ENCODE measurements around the gene SERHL2.
"Not testable (repeated sequence)": the region's sequence is repeated elsewhere in the genome, so short reads cannot be mapped to it uniquely, and the experiment has no call there.

SERHL2 gene

DNA sequence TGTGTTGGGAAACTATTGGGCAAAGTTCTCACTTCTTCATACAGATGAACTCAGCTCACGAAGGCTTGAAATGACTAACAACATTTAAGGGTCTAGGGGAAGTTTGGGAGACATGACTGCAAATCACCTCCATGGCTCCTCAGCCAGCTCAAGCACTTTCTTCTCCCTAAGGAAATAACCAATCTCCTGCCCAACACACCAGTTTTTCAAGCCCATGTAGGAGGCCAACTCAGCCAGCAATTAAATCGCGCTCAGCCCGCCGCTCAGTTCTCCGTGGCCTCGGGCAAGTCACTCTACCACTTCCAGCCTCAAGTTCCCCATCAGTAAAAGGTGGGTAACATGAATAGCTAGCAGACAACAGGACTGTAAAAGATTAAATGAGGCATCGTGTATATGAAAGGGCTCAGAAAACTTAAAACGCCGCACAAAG is 60.1 kb downstream of the SERHL2 start:
- H3K27ac ChIP-seq, result peak overlapping the region; percentile 98
- TF ChIP-seq, protein P1, sequence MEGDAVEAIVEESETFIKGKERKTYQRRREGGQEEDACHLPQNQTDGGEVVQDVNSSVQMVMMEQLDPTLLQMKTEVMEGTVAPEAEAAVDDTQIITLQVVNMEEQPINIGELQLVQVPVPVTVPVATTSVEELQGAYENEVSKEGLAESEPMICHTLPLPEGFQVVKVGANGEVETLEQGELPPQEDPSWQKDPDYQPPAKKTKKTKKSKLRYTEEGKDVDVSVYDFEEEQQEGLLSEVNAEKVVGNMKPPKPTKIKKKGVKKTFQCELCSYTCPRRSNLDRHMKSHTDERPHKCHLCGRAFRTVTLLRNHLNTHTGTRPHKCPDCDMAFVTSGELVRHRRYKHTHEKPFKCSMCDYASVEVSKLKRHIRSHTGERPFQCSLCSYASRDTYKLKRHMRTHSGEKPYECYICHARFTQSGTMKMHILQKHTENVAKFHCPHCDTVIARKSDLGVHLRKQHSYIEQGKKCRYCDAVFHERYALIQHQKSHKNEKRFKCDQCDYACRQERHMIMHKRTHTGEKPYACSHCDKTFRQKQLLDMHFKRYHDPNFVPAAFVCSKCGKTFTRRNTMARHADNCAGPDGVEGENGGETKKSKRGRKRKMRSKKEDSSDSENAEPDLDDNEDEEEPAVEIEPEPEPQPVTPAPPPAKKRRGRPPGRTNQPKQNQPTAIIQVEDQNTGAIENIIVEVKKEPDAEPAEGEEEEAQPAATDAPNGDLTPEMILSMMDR (IDR thresholded peaks at IDR 0.05; ENCODE audit: low read depth, low read length, missing control alignments), result no peak
- no peak for DNase-seq

DNA sequence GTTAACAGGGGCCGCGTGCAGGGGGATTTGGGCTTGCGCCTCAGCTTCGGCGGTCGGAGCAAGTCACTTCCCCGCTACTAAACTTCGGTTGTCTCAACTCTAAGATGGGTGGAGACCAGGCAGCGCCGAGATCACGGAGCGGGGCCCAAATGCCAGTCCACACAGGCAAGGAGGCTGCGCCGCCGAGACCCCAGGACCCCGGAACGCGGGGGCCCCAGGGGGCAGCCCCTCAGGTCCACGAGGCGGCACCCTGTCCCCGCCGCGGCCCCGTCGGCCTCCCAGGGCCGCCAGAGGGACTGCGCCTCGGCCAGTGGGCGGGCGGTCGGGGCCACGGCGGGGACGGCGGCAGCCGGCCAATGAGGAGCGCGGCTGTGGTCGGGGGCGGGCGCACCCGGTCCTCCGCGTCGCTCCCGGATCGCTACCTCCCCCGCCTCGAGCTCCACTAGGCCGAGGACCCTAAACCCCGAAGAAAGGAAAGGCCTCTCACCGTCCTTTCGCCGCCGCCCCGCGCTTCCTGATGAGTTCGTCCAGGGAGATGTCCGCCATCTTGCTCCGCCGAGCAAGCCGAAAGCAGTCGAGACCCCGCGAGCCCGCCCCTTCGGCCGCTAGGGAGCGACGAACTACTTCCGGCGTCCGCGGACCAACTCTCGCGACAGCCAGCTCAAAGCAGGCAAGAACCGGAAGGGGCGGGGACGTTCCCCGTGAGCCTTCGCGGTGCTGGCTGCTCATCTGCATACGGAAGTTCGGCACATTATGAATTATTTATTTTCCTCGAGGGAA is 60.7 kb downstream of the SERHL2 start, which contains the start of gene POLDIP3:
Gene POLDIP3, minus strand, starts transcription at position 572 of the 780 bp plus-strand sequence. Its CDS starts 26 bp downstream, at position 546.
- DNase-seq, result peak; percentile 97
- TF ChIP-seq, protein P1 (IDR thresholded peaks at IDR 0.05; ENCODE audit: low read depth, low read length, missing control alignments), result peak; percentile 44
- peak within 1 kb of the TSS; percentile 77 for H3K4me3 ChIP-seq (ENCODE audit: low read depth, low read length)
- H3K36me3 ChIP-seq (replicated peaks), result peaks cover 3% of the 10 kb centered on the region
- in situ Hi-C loops (cut with HindIII; ENCODE audit: low pct_ligation_motif_present, low sequenced_read_pairs), result no loop called here
- no peaks in the 10 kb centered on the region for H3K27me3 ChIP-seq (replicated peaks)
- H3K27ac ChIP-seq, result peak within 1 kb of the TSS; percentile 98

More for the DNA sequence above, 60.1 kb downstream of the SERHL2 start:
- Histone ChIP-seq H3K36me3 (replicated peaks) (no peaks in the 10 kb centered on the region), H3K4me3 (ENCODE audit: low read depth, low read length) (peak overlapping the region; percentile 77), H3K27me3 (replicated peaks) (no peaks in the 10 kb centered on the region)
- in situ Hi-C loops (cut with HindIII; ENCODE audit: low pct_ligation_motif_present, low sequenced_read_pairs), result no loop called here

DNA sequence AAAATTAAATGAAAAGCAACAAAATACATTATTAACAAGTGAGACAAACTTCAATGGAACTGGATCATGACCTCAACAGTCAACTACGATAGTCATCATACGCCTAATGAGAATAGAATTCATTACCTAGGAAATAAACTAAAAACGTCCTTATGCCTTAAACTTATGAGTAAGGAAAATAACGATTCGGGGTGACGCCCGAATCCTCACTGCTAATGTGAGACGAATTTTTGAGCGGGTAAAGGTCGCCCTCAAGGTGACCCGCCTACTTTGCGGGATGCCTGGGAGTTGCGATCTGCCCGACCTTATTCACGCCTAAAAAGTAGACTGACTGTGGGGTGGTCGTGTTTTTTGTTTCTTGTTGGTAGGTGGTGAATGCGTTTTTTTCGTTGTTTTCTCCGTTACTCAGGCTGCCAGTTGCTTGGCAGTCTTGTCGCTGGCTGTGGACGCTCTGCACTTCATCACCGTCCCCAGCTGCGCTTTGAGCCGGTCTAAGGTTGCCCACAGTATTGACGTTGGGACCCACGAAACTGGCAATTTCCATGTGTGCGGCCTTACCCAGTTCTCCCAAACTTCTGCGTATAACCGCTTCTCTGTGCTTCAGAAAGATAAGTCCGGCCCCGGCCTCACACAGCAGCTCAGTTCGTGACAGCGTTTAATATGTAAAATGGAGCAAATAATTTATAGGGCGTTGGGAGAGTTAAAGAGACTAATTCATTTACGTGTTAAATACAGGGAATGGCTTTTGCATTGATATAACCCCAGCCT is 61.5 kb downstream of the SERHL2 start:
- TF ChIP-seq, protein P1 (IDR thresholded peaks at IDR 0.05; ENCODE audit: low read depth, low read length, missing control alignments), result no peak
- in situ Hi-C loops (cut with HindIII; ENCODE audit: low pct_ligation_motif_present, low sequenced_read_pairs), result no loop called here
- Histone ChIP-seq H3K27me3 (replicated peaks) (no peaks in the 10 kb centered on the region), H3K4me3 (ENCODE audit: low read depth, low read length) (peak overlapping the region; percentile 77), H3K36me3 (replicated peaks) (peaks cover 8% of the 10 kb centered on the region), H3K27ac (peak overlapping the region; percentile 98)
- peak; percentile 99 for DNase-seq

DNA sequence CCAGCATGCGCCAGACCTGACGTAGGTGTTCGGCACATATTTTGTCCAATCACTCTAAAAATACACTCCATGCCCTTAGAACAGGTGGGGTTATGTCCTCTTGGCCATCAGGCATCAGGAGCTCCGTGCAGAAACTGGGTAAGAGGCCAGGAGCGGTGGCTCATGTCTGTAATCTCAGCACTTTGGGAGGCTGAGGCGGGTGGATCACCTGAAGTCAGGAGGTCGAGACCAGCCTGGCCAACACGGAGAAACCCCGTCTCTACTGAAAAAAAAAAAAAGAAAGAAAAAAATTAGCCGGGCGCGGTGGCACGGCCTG is 62.1 kb downstream of the SERHL2 start:
- DNase-seq; H3K27me3 ChIP-seq (replicated peaks); H3K36me3 ChIP-seq (replicated peaks); in situ Hi-C loops (cut with HindIII; ENCODE audit: low pct_ligation_motif_present, low sequenced_read_pairs): not testable (repeated sequence)
- Histone ChIP-seq H3K27ac (peak overlapping the region; percentile 98), H3K4me3 (ENCODE audit: low read depth, low read length) (peak overlapping the region; percentile 3)

DNA sequence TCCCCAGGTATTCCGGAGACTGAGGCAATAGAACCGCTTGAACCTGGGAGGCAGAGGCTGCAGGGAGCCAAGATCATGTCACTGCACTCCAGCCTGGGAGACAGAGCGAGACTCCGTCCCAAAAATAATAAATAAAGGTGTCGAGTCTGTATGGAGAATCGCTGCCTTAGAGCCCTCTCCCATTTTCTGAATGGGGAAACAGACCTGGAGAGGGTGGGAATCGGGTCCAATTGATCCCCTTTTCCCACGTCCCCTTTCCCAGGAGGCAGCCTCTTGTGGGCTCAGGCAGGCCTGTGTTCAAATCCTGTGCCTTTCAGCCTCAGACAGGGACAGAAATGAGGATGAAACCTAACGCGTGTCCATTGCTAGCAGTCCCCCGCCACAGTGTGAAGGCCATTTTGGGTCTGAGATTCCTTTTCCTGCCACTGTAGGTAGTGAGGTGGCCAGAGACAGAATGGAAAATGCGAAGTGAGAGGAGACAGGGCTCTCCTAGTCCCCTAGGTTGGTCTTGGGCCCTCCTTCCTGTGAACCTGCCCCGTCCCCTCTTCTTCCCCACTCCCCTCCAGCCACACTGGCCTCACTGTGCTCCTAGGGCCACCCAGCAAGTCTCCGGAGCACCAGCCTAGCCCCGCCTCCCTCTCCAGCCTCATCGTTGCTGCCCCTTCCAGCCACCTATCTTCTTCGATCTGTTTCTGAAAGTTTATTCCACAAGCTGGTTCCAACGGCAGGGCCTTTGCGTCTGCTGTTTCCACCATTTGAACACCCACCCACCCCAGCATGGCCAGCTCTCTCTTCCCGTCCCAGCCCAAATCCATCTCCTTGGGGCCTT is 63.6 kb downstream of the SERHL2 start:
- TF ChIP-seq, protein P1 (IDR thresholded peaks at IDR 0.05; ENCODE audit: low read depth, low read length, missing control alignments), result no peak
- in situ Hi-C loops (cut with HindIII; ENCODE audit: low pct_ligation_motif_present, low sequenced_read_pairs), result no loop called here
- Histone ChIP-seq H3K4me3 (ENCODE audit: low read depth, low read length) (no peak overlapping the region), H3K27ac (no peak overlapping the region), H3K36me3 (replicated peaks) (peaks cover 12% of the 10 kb centered on the region), H3K27me3 (replicated peaks) (no peaks in the 10 kb centered on the region)
- no peak for DNase-seq

Data from brain microvascular endothelial cell (primary cell).